Stimulated activated CD8-positive, alpha-beta memory T cell treated with anti-CD3 and anti-CD28 coated beads, Interleukin-4, amount 100 ng/mL, for 4 hours (primary cell): ENCODE measurements around the gene TRPC1.
A peak's percentile ranks its signal among the peaks of the same experiment; 100 is the strongest.
"Not testable (repeated sequence)": the region's sequence is repeated elsewhere in the genome, so short reads cannot be mapped to it uniquely, and the experiment has no call there.

ENCODE experiments used
- DNase-seq, 2 donors: peaks; one replicate each; pipeline ENCODE4 v3.0.0-alpha.2; 2020; ENCODE audit warnings: low read depth in 2 of 2, low spot score in 1 of 2

The TRPC1 gene

GRCh38 chr3:142752605-142753004 lies 28.8 kb downstream of the TRPC1 start:
- not testable (repeated sequence) for DNase-seq

- DNase-seq = no peak
Observed at GRCh38 chr3:142754494-142754893, 30.7 kb downstream of the TRPC1 start.

GRCh38 chr3:142768338-142768737 lies 44.5 kb downstream of the TRPC1 start:
- no peak for DNase-seq

GRCh38 chr3:142777927-142778326 lies 54.1 kb downstream of the TRPC1 start:
- DNase-seq = no peak

GRCh38 chr3:142778541-142778940 lies 54.7 kb downstream of the TRPC1 start:
- DNase-seq = no peak

- DNase-seq = no peak
Observed at GRCh38 chr3:142779591-142779990, 55.8 kb downstream of the TRPC1 start.

GRCh38 chr3:142782616-142783015 lies 58.8 kb downstream of the TRPC1 start:
- no peak for DNase-seq

GRCh38 chr3:142784228-142784627 lies 60.4 kb downstream of the TRPC1 start:
- DNase-seq = no peak

- DNase-seq = no peak
Observed at GRCh38 chr3:142785996-142786395, 62.2 kb downstream of the TRPC1 start.

- no peak for DNase-seq
Observed at GRCh38 chr3:142787719-142788118, 63.9 kb downstream of the TRPC1 start.

GRCh38 chr3:142794508-142794907 lies 70.7 kb downstream of the TRPC1 start:
- no peak for DNase-seq

- no peak for DNase-seq
Observed at GRCh38 chr3:142795332-142795731, 71.5 kb downstream of the TRPC1 start.

GRCh38 chr3:142796823-142797222 lies 73.0 kb downstream of the TRPC1 start:
- DNase-seq = no peak

- DNase-seq = no peak
Observed at GRCh38 chr3:142801746-142802145, 77.9 kb downstream of the TRPC1 start.

GRCh38 chr3:142802891-142803290 lies 79.1 kb downstream of the TRPC1 start:
- DNase-seq = no peak

- no peak for DNase-seq
Observed at GRCh38 chr3:142808103-142808917, 84.5 kb downstream of the TRPC1 start.

- no peak for DNase-seq
Observed at GRCh38 chr3:142809259-142809658, 85.4 kb downstream of the TRPC1 start.

GRCh38 chr3:142815803-142816202 lies 92.0 kb downstream of the TRPC1 start:
- no peak for DNase-seq

GRCh38 chr3:142817356-142817755 lies 93.5 kb downstream of the TRPC1 start:
- DNase-seq = no peak

- DNase-seq = no peak
Observed at GRCh38 chr3:142817897-142818296, 94.1 kb downstream of the TRPC1 start.

GRCh38 chr3:142818651-142819050 lies 94.8 kb downstream of the TRPC1 start:
- DNase-seq = no peak

GRCh38 chr3:142819179-142819578 lies 95.3 kb downstream of the TRPC1 start:
- DNase-seq = no peak

GRCh38 chr3:142828703-142829305 lies 105.0 kb downstream of the TRPC1 start:
- DNase-seq = peak in 1 of 2 donors; percentile 21
